Left ventricle myocardium inferior (tissue), 1 donor: ENCODE data around the gene GRB10. TPM values are rescaled to one million over a fixed set of nuclear protein-coding genes. Genes with fewer than 3 reads are reported as not detected.
A peak's percentile ranks its signal among the peaks of the same experiment; 100 is the strongest.

Source experiments
- DNase-seq: peaks from one replicate; pipeline ENCODE4 v3.0.0-alpha.2; 2020
- H3K27ac ChIP-seq: fragments of 200-600 bp; replicated peaks from 2 replicates; pipeline ENCODE4 v1.8.0; 2021
- H3K27me3 ChIP-seq: fragments of 200-600 bp; 2 replicates; pipeline ENCODE4 v1.8.0; 2021; ENCODE audit warnings: low read depth
- H3K36me3 ChIP-seq: fragments of 200-600 bp; 2 replicates; pipeline ENCODE4 v1.8.0; 2021
- H3K4me1 ChIP-seq: fragments of 200-600 bp; 2 replicates; pipeline ENCODE4 v1.8.0; 2021
- H3K4me3 ChIP-seq: fragments of 200-600 bp; 2 replicates; pipeline ENCODE4 v1.8.0; 2021; ENCODE audit warnings: mild to moderate bottlenecking, moderate library complexity
- H3K9me3 ChIP-seq: fragments of 200-600 bp; replicated peaks from 2 replicates; pipeline ENCODE4 v1.8.0; 2021
- intact Hi-C: fragments of 100-400 bp; cut with micrococcal nuclease; formaldehyde crosslinking; loops from one replicate; pipeline ENCODE4 v1.11.0; 2022
- long read RNA-seq: library from polyadenylated mRNA; unstranded; transcript quantifications from one replicate; pipeline ENCODE4 v2.0.0, GENCODE V29; 2021
- total RNA-seq: library from RNA; stranded (reverse); fragmentation: NEBNext Ultra II Directional; extraction: Animal tissue kit (Norgen Biotek cat#: 25700); gene quantifications from one replicate; pipeline ENCODE4 v1.2.1, GENCODE V29; 2021
- TF ChIP-seq, protein P1 (sequence below): fragments of 200-600 bp; IDR thresholded peaks from 2 replicates; pipeline ENCODE4 v1.8.0; 2021; ENCODE audit warnings: antibody characterized with exemption, mild to moderate bottlenecking, borderline replicate concordance
- donor health status: DM: no; HTN: yes; CAD: no; lungs with severe emphysema.

The GRB10 gene
- 40.6 TPM for total RNA-seq
- long read RNA-seq, full-length matches to known transcripts: 17 of 62 reads
- long read RNA-seq, partial matches to known transcripts: 7 of 62 reads
- long read RNA-seq, other reads (novel, unspliced or antisense): 38 of 62 reads

DNA sequence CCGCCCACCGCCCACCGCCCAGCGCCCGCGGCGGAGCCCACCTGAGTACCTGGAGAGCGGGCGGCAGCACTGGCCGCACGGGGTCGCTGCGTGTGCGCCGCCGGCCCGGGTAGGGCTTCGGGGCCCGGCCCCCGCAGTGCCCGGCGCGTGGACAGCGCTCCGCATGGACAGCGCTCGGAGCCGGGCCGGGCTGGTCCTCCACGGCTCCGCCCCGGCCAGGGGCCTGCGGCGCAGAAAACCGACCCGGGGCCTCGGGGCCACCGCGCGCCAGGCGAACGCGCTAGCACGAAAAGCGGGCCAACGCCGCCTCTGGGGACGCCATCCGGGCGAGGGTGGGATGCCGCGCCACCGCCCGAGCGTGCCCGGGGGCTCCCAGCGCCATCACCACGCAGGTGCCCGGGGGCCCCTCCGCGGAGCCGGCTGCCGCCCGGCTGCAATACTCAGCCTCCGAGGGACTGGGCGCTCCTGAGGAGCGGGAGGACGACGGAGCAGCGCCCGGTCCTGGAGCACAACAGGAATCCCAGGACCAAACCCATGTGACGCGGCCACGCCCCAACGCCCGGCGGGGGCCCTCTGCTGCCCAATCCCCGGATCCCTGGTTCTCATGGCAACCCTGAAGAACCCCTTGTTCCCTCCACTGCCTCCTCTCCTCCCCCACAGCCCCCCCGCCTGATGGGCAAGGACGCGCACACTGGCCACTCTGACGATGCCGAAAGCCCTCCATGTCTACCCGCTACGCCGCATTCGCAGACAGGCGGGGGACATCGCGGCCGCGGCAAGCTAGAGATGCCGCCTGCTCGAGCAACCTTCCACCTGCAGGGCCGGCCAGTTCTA lies at the start of gene GRB10:
Gene GRB10, minus strand, starts transcription at position 522 of the 834 bp plus-strand sequence. CDS start 50,574 bp downstream, outside the sequence.
- Histone ChIP-seq H3K27ac (peak within 1 kb of the TSS; percentile 39), H3K27me3 (no peaks in the 10 kb centered on the region), H3K4me3 (peak within 1 kb of the TSS; percentile 73), H3K9me3 (no peaks in the 10 kb centered on the region), H3K36me3 (no peaks in the 10 kb centered on the region), H3K4me1 (peaks cover 75% of the 10 kb centered on the region)
- TF ChIP-seq, protein P1, sequence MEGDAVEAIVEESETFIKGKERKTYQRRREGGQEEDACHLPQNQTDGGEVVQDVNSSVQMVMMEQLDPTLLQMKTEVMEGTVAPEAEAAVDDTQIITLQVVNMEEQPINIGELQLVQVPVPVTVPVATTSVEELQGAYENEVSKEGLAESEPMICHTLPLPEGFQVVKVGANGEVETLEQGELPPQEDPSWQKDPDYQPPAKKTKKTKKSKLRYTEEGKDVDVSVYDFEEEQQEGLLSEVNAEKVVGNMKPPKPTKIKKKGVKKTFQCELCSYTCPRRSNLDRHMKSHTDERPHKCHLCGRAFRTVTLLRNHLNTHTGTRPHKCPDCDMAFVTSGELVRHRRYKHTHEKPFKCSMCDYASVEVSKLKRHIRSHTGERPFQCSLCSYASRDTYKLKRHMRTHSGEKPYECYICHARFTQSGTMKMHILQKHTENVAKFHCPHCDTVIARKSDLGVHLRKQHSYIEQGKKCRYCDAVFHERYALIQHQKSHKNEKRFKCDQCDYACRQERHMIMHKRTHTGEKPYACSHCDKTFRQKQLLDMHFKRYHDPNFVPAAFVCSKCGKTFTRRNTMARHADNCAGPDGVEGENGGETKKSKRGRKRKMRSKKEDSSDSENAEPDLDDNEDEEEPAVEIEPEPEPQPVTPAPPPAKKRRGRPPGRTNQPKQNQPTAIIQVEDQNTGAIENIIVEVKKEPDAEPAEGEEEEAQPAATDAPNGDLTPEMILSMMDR: peak; percentile 51
- intact Hi-C loops: loop anchor here (10.0 kb wide), 1 partner anchor 68 kb away; no protein-coding TSS in a partner anchor
- DNase-seq: peak; percentile 52

DNA sequence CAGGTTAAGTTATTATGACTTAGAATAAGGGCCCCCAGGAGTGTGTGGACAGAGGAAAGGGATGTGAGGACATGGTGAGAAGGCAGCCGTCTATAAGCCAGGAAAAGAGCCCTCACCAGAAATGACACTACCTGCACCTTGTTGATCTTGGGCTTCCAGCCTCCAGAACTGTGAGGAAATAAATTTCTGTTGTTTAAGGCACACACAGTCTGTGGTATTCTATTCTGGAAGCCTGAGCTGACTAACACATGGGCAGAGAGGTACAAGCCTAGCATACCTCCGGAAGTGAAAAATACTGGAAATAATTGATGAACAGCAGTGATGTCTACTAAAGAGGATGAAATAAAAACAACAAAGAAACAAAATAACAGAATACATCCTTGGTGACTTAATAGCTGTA lies 46.1 kb upstream of the GRB10 start:
- Histone ChIP-seq H3K36me3 (no peaks in the 10 kb centered on the region), H3K4me3 (no peak overlapping the region), H3K27ac (no peak overlapping the region), H3K4me1 (peaks cover 10% of the 10 kb centered on the region), H3K9me3 (no peaks in the 10 kb centered on the region), H3K27me3 (no peaks in the 10 kb centered on the region)
- DNase-seq: no peak
- intact Hi-C loops: no loop called here
- TF ChIP-seq, protein P1: no peak

DNA sequence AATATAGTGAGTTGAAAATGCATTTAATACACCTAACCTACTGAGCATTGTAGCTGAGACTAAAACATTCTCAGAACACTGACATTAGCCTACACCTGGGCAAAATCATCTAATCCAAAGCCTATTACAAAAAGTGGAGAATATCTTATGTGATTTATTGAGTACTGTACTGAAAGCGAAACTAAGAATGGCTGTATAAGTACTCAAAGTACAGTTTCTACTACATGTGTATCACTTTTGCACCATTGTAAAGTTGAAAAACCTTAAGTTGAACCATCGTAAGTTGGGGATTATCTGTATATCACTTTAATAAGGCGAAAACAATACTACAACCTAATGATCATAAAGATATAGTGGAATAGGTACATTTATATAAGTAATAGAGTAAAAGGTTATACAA lies 45.4 kb upstream of the GRB10 start:
- Histone ChIP-seq H3K4me1 (peaks cover 10% of the 10 kb centered on the region), H3K4me3 (no peak overlapping the region), H3K27me3 (no peaks in the 10 kb centered on the region), H3K36me3 (no peaks in the 10 kb centered on the region), H3K9me3 (no peaks in the 10 kb centered on the region), H3K27ac (no peak overlapping the region)
- no peak for DNase-seq
- intact Hi-C loops: no loop called here
- TF ChIP-seq, protein P1: no peak

DNA sequence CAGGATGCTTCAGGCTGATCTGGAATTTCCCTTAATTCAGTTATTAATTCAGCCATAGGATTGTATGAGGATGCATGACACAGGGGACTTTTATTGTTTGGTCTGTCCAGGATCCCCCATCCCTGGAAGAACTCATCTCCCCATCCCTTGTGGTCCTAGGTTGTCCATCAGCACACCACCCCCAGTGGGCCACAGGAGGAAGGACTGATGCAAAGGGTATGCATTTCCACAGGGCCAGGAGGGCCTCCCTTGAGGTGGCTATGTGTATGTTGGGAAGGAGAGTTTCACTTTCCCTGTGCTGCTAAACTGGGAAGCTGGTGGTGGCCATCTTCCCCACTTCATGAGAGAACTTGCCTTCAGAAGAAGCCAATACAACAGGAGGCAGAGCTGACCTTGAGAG lies 44.6 kb upstream of the GRB10 start:
- DNase-seq: no peak
- Histone ChIP-seq H3K27ac (no peak overlapping the region), H3K27me3 (no peaks in the 10 kb centered on the region), H3K4me3 (no peak overlapping the region), H3K9me3 (no peaks in the 10 kb centered on the region), H3K36me3 (no peaks in the 10 kb centered on the region), H3K4me1 (peaks cover 10% of the 10 kb centered on the region)
- TF ChIP-seq, protein P1: no peak
- intact Hi-C loops: no loop called here

DNA sequence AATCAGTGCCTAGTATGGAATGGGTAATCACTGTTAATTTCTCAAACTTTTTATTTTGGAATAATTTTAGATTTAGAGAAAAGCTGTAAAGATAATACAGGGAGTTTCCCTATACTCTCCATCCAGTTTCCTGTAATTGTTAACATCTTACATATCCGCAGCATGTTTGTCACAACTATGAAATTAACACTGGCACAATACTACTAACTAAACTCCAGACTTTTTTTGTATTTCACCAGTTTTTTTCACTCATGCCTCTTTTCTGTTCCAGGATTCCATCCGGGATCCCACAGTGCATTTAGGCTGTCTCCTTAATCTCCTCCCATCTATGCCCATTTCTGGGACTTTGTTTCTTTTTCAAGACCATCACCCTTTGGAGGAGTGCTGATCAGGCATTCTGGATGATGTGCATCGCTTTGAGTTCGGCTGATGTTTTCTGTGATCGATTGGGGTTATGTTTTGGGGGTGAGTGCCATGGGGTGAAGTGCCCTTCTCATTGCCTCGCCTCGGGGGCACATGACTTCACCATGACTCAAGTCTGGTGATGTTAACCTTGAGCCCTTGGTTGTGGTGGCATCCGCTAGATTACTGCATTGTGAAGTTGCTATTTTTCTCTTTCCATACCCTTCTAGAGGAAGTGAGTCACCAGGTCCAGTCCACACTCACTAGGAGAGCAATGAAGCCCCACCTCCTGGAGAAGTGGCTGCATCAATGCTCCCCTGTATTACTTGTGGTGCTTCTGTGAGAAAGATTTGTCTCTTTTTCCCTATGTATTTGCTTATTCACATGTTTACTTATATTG lies 43.9 kb upstream of the GRB10 start:
- Histone ChIP-seq H3K27ac (peak overlapping the region; percentile 33), H3K4me1 (peaks cover 14% of the 10 kb centered on the region), H3K36me3 (no peaks in the 10 kb centered on the region), H3K4me3 (no peak overlapping the region), H3K27me3 (no peaks in the 10 kb centered on the region), H3K9me3 (no peaks in the 10 kb centered on the region)
- TF ChIP-seq, protein P1: no peak
- intact Hi-C loops: no loop called here
- no peak for DNase-seq
